KMS-11 (cell line): ENCODE data around the gene CD151.

Experiments
- H2AFZ ChIP-seq: fragments of 200-600 bp; sonication (generic); 2 replicates; pipeline ENCODE4 v1.6.1; 2016; ENCODE audit warnings: antibody characterized with exemption, mixed run types, low read depth
- H3K27ac ChIP-seq: fragments of 200-600 bp; sonication (generic); 2 replicates; pipeline ENCODE4 v1.6.1; 2016; ENCODE audit warnings: mild to moderate bottlenecking, mixed run types
- H3K27me3 ChIP-seq: fragments of 200-600 bp; sonication (generic); 2 replicates; pipeline ENCODE4 v1.6.1; 2017; ENCODE audit warnings: mild to moderate bottlenecking, low read depth, mixed run types, moderate library complexity; ENCODE audit not compliant: insufficient read depth
- H3K36me3 ChIP-seq: fragments of 200-600 bp; sonication (generic); 2 replicates; pipeline ENCODE4 v1.6.1; 2017; ENCODE audit warnings: mild to moderate bottlenecking, mixed run types; ENCODE audit not compliant: insufficient read depth
- H3K4me1 ChIP-seq: fragments of 200-600 bp; sonication (generic); 2 replicates; pipeline ENCODE4 v1.6.1; 2016; ENCODE audit warnings: mild to moderate bottlenecking, low read depth, mixed run types; ENCODE audit not compliant: poor library complexity, severe bottlenecking
- H3K4me2 ChIP-seq: fragments of 200-600 bp; sonication (generic); 2 replicates; pipeline ENCODE4 v1.7.0; 2016; ENCODE audit warnings: mild to moderate bottlenecking, mixed run types
- H3K4me3 ChIP-seq: fragments of 200-600 bp; sonication (generic); IDR thresholded peaks from 2 replicates; pipeline ENCODE4 v1.6.1; 2017; ENCODE audit warnings: low read depth, low read length, mixed read lengths; ENCODE audit not compliant: insufficient read depth
- H3K79me2 ChIP-seq: fragments of 200-600 bp; sonication (generic); 2 replicates; pipeline ENCODE4 v1.6.1; 2016; ENCODE audit warnings: low read depth, mixed run types; ENCODE audit not compliant: insufficient read depth
- H3K9ac ChIP-seq: fragments of 200-600 bp; sonication (generic); 2 replicates; pipeline ENCODE4 v1.6.1; 2016; ENCODE audit warnings: mild to moderate bottlenecking, mixed run types
- H4K20me1 ChIP-seq: fragments of 200-600 bp; sonication (generic); 2 replicates; pipeline ENCODE4 v1.6.1; 2016; ENCODE audit warnings: mild to moderate bottlenecking, mixed run types; ENCODE audit not compliant: insufficient read depth
- TF ChIP-seq, protein P1 (sequence below): fragments of 200-600 bp; sonication (generic); conservative IDR thresholded peaks from 2 replicates; pipeline ENCODE4 v1.6.1; 2017; ENCODE audit warnings: low read depth, mild to moderate bottlenecking, antibody characterized with exemption, low read length, moderate library complexity, mixed read lengths

CD151 gene

DNA sequence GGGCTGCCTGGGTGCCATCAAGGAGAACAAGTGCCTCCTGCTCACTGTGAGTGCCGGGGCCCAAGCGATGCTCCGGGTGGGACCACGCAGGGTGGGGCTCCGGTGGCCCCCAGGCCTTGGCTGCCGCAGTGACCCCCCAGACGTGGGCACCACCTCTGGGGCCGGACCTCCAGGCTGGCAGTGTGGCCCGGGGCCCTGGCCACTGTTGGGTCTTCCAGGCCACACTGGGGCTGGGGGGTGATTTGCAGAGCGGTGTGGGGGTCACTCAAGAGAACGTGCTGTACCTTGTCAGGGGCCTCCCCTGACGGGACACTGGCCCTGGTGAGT lies 29.9 kb downstream of the CD151 start:
- no peaks in the 10 kb centered on the region for H3K36me3 ChIP-seq
- no peaks in the 10 kb centered on the region for H3K79me2 ChIP-seq
- no peaks in the 10 kb centered on the region for H4K20me1 ChIP-seq
- peaks cover 20% of the 10 kb centered on the region for H3K4me1 ChIP-seq
- H3K9ac ChIP-seq: no peak overlapping the region
- H3K27me3 ChIP-seq: peaks cover 4% of the 10 kb centered on the region; the same call in 1 of the 2 replicates
- TF ChIP-seq, protein P1, sequence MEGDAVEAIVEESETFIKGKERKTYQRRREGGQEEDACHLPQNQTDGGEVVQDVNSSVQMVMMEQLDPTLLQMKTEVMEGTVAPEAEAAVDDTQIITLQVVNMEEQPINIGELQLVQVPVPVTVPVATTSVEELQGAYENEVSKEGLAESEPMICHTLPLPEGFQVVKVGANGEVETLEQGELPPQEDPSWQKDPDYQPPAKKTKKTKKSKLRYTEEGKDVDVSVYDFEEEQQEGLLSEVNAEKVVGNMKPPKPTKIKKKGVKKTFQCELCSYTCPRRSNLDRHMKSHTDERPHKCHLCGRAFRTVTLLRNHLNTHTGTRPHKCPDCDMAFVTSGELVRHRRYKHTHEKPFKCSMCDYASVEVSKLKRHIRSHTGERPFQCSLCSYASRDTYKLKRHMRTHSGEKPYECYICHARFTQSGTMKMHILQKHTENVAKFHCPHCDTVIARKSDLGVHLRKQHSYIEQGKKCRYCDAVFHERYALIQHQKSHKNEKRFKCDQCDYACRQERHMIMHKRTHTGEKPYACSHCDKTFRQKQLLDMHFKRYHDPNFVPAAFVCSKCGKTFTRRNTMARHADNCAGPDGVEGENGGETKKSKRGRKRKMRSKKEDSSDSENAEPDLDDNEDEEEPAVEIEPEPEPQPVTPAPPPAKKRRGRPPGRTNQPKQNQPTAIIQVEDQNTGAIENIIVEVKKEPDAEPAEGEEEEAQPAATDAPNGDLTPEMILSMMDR: no peak
- H3K27ac ChIP-seq: no peak overlapping the region
- H3K4me3 ChIP-seq: no peak overlapping the region
- no peak overlapping the region for H3K4me2 ChIP-seq
- H2AFZ ChIP-seq: no peak overlapping the region

DNA sequence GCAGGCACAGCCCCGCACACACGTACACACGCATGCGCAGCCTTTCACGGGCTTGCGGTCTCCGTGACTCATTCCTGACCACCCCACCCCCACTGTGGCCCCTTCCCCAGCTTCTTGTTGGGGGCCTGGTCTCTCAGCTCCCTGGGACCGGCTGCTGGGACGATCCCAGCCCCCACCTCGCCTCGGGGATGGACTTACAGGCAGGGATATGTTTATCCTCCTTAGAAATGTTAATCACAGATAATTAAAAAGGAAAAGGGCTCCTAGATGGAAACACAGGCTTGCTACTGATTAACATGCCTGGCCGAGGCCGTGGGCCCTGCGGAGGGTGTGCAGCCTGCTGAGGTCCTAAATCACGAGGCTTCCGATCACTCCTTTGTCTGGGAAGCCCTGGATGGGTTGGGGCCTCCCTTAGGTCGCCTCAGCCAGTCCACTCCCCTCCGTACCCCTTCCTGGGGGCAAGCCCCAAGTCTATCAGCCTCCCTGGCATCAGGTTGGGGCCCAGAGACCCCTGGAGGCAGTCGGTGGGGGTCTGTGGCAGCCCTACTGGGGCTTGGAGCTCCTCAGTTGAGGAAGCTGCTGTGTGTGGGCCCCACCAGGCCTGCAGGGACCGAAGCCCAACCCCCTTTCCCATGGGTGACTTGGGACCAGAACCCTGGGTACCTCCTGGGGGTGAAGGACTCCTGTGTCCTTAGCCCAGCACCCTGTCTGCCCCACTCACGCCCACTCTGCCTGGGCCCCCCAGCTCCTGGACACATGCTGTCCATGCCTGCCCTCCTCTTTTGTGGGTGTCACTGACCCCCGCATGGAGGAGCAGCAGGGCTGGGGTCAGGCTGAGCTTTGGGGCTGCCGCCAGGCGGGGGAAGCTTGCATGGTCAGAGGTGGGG lies 30.5 kb downstream of the CD151 start:
- no peaks in the 10 kb centered on the region for H3K36me3 ChIP-seq
- no peak overlapping the region for H3K4me2 ChIP-seq
- peaks cover 20% of the 10 kb centered on the region for H3K4me1 ChIP-seq
- H3K79me2 ChIP-seq: no peaks in the 10 kb centered on the region
- H4K20me1 ChIP-seq: no peaks in the 10 kb centered on the region
- H3K4me3 ChIP-seq: no peak overlapping the region
- TF ChIP-seq, protein P1: no peak
- no peak overlapping the region for H3K27ac ChIP-seq
- H2AFZ ChIP-seq: no peak overlapping the region
- H3K9ac ChIP-seq: no peak overlapping the region
- H3K27me3 ChIP-seq: peaks cover 4% of the 10 kb centered on the region; the same call in 1 of the 2 replicates

DNA sequence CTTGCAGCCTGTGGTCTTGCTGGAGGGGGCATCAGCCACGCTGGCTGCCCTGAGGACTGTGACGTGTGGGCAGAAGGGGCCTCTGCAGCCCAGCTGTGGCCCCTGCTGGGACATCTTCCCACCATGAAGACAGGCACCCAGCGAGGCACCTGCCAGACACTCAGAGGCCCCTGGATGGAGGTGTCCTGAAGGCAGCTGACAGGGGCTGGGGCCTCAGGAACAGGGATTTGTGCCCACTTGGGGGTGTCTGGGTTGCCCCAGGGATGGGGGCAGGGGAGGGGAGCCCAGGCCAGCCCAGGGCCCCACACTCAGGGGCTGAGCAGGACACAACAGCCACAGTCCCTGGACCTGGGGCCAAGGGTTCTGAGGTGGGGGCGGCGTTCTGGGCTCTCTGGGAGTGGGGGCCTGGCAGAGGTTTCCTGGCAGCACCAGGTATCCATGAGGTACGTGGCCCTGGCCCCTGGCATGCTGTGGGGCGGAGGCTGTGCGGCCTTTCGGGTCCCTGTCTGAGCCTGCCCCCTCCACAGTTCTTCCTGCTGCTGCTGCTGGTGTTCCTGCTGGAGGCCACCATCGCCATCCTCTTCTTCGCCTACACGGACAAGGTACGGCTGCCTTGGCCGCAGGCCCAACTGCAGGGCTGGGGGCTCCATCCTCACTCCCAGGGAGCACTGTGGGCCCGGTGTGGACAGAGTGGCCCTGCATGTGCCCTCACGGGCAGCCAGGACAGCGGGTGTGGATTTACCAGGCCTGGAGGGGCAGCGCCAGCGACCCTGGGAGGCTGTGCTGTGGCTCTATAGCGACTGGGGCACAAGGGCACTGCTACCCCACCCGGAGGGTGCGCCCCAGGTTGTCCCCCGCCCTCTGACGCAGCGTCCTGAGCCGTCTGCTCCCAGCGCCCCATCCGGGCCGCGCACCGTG lies 31.4 kb downstream of the CD151 start:
- Histone ChIP-seq H3K36me3 (no peaks in the 10 kb centered on the region), H3K79me2 (no peaks in the 10 kb centered on the region), H4K20me1 (no peaks in the 10 kb centered on the region), H3K27me3 (peaks cover 4% of the 10 kb centered on the region; the same call in 1 of the 2 replicates), H3K4me3 (no peak overlapping the region), H2AFZ (no peak overlapping the region), H3K4me2 (no peak overlapping the region), H3K4me1 (peaks cover 20% of the 10 kb centered on the region), H3K9ac (no peak overlapping the region), H3K27ac (no peak overlapping the region)
- TF ChIP-seq, protein P1: no peak

DNA sequence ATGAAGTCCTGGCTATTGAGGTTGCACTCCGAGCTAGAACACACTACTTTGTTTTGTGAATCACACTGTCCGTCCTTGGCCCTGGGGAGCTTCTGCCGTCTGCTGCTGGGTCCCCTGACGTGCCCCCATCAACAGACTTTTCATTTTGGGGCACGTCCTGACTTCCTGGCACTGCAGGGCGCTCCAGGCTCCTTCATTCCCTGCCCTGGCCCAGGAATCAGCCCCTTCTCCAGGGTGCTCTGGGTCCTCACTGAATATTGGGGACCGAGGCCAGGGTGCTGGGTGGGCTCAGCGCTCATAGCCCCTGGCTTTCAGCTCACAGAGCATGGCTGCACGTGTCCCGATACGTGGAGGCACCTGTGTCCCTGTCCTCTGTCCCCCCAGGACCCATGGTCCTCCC lies 32.1 kb downstream of the CD151 start:
- no peaks in the 10 kb centered on the region for H4K20me1 ChIP-seq
- H3K79me2 ChIP-seq: no peaks in the 10 kb centered on the region
- H3K27ac ChIP-seq: no peak overlapping the region
- H2AFZ ChIP-seq: no peak overlapping the region
- H3K4me3 ChIP-seq: no peak overlapping the region
- TF ChIP-seq, protein P1: no peak
- H3K4me1 ChIP-seq: peaks cover 15% of the 10 kb centered on the region
- H3K4me2 ChIP-seq: no peak overlapping the region
- no peak overlapping the region for H3K9ac ChIP-seq
- H3K36me3 ChIP-seq: no peaks in the 10 kb centered on the region
- H3K27me3 ChIP-seq: peaks cover 4% of the 10 kb centered on the region; the same call in 1 of the 2 replicates
